A172 (cell line): ENCODE results near the gene OPRM1. TPM values are rescaled to one million over a fixed set of nuclear protein-coding genes. Genes with fewer than 3 reads are reported as not detected.
"Not testable (repeated sequence)": the region's sequence is repeated elsewhere in the genome, so short reads cannot be mapped to it uniquely, and the experiment has no call there.

Experiments
- DNase-seq: peaks from one replicate; pipeline ENCODE4 v3.0.0-alpha.2; 2015; ENCODE audit warnings: low spot score
- total RNA-seq: library from RNA; depleted of rRNA; stranded (reverse); fragments of >200 nt; shearing (Covaris generic); gene quantifications from 2 replicates; pipeline ENCODE4 v1.2.3, GENCODE V29; 2014

Gene OPRM1
- total RNA-seq, 1 experiment from 2014 or later = not detected

GRCh38 chr6:154239392-154239791 lies 200.4 kb downstream of the OPRM1 start:
- DNase-seq = no peak

DNA sequence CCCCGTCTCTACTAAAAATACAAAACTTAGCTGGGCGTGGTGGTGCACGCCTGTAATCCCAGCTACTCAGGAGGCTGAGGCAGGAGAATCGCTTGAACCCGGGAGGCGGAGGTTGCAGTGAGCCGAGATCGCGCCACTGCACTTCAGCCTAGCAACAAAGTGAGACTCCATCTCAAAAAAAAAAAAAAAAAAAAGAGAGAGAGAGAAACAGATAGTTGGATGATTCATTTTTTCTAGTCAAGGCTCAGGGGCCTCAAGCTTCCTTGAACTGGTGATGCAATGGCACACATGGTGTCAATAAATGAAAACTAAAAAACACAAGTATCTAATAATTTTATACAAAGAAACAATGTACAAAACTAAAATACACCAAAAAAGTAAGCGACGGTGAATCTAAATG lies 202.0 kb downstream of the OPRM1 start:
- not testable (repeated sequence) for DNase-seq

- no peak for DNase-seq
Measured at GRCh38 chr6:154241581-154241980, 202.5 kb downstream of the OPRM1 start.

- DNase-seq = no peak
Measured at GRCh38 chr6:154242617-154243357, 203.7 kb downstream of the OPRM1 start.

GRCh38 chr6:154243793-154244750 lies 205.0 kb downstream of the OPRM1 start:
- no peak for DNase-seq

DNA sequence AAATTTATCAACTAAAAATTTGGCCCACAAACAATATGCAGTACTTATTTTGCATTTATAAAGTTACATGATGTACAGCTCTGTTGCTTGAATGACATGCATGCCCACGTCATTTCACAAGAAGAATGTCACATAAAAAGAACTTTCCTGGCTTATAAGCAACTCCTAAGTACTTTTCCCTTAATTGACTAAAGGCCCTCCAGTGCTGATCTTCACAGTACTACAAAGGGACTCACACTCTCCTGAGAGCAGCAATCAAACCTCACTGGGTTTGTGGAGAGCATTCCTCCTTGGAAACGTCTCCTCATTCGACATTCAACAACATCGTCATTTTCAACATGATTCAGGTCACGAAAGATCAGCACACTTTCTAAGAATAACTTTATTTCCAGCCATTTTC lies 206.5 kb downstream of the OPRM1 start:
- DNase-seq = no peak

DNA sequence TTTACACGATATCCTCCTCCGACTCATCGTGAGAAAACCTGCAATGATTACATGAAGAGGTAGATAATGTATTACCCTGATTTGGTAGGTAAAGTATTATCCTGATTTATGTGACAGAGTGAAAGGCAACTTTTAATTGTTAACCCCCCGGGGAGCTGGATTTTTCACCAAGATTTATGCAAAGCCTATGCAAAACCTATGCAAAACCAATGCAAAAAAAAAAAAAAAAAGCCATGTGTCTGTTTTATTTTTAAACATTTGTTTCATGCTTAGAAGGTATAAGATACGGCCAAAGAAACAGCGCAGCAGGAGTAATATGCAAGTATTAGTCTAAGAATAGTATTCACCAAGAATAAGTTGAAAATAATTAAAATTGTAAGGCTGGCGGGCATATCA lies 207.7 kb downstream of the OPRM1 start:
- no peak for DNase-seq

DNA sequence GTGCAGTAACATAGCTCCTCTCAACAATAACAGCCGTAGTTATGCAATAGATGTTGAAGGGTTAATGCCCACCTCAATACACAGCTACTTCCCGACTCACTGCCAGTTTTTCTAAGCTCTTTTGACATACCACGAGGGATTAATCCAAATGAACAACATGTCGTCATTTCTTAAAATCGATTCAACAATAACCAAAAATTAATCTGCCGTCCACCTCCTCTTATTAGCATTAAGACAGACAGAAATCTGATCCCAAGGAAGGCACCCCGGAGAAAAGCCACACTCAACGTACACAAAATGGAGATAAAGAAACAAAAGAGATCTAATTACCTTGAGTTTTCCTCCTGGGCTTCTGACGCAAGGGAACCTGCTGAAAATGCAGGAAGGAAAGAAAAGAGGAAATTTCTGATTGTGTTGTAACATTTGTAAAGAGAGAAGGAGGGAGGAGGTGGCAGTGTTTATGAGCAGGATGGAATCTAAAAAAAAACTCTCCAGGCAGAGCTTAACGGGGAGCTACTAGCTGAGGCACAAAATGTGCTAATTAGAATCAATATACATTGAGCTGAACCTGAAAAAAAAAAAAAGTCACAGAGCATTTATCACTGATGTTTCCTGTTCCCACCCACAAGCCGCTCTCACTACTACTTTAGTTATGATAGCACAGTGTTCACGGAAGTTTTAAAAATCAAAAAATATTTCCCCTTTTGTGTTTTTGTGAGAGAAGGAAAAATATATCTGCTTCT lies 208.2 kb downstream of the OPRM1 start:
- DNase-seq = no peak

DNA sequence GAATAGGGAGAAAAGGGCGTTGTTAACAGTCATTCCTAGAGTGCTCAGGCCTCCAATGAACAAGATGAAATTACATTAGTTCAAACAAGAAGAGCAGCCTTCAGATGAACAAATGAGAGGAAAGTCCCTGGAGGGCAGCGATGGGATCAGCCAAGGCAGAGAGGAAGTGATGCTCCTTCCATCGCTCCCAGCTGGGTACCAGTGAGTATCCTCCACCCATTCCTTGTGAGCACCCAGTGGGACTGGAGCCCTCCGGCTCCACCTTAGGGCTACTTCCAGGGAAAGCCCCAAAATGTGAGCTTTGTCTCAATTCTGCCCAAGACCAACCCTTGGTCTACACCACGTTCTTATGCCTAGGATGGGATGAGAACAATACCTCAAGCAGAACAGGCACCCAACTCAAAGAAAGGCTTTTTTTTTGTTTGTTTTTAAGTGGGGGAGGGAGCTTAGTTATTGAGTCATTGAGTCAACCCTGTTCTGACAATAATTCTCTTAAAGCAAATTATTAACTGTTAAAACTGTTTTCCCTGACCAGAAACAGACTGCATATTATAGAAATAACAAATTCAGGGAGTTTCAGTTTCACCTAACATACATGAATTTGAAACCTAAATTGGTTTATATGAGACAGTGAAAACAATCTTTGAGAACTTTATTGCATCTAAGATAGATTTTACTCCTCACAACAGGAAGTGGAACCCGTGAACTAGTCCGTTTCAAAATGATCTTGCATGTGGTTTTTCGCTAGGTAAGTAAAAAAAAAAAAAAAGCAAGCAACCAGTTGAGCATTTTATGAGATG lies 210.7 kb downstream of the OPRM1 start:
- no peak for DNase-seq

DNA sequence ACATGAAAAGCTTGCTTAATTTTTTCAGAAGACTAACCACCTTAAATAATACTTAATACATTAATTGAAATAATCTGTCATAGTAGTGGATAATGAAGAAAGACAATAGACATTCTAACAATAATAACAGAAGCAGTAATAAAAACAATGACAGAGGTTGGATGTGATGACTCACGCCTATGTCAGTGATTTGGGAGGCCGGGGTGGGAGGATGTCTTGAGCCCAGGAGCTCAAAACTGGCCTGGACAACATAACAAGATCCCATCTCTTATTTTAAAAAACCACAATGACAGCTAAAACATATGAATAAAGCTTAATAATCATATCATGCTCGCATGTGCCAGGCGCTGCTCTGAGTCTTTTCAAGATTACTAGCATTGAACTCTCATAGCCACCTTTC lies 212.1 kb downstream of the OPRM1 start:
- DNase-seq = no peak

GRCh38 chr6:154252678-154253077 lies 213.6 kb downstream of the OPRM1 start:
- no peak for DNase-seq

DNA sequence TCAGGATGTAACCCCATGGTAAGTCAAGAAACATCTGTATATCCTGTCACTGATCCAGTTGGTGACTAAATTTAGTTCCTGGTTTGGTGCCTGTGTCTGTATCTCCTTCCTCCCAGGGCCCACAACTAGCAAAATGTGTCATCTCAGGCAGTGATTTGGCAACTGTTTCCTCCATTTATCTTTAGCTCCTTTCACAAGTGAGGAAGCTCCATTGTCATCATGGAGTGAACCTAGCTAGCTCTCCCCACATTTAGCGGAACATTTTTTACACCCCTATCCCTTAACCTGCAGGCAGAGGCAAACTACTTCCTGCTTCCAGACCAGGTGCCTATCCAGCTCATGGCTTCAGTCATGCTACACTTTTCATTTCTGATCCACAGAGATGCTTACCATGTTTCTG lies 218.0 kb downstream of the OPRM1 start:
- no peak for DNase-seq

DNA sequence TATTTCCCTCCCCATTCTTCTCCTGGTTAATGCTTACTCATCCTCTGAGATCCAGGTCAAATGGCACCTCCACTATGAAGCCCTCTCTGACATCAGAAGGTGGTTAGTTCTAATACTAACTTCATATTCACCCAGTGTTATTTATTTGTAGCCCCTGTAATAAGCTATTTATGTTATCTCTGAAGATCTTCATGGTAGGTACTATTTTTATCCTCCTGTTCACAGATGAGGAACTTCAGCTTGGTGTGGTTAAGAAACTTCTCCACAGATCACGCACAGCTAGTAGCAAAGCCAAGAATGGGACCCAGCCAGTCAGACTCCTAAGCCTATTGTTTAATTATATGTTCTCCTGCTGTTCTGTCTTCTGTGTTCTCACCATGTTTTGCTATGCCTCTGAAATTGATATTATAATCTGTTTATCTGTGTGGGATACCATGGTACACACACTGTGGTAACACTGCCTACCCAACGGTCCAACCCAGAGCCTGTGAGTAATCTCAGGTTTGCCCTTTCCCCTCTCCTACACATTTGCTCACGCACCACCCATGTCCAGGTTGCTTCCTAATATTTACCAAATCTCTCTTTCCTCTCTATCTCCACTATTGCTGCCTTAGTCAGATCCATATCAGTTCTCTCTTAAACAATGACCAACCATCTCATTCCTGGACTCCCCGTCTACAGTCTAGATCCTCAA lies 219.2 kb downstream of the OPRM1 start:
- no peak for DNase-seq

DNA sequence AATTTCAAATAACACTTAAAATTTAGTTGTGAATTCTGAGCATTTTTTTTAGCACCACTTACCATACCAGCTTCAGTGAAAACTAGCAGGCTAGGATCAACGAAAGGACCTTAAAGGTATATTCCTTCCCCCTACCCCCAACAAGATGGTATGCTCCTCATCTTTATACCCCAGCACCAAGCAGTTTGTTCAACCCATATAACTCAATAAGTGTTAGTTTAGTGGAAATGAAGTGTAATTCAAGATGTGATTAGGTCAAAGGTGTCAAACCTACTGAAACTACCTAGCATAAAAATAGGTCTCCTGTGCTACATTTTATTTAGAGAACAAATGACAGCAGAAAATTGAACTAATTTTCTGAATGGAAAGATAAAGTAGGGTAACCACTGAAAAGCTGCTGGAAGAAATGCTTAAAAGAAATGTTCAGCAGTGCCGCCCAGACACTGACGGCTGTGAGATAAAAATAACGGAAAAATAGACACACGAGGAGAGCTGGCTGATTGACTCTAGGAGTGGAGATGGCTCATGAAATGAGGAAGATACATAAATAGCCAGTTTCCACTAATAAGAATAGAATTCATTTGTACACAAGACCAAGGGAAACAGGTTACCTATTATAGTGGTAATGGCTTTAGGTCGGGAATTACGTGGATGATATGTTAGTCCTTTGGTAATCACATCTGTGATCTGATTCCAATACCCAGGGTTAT lies 222.8 kb downstream of the OPRM1 start:
- DNase-seq = no peak

DNA sequence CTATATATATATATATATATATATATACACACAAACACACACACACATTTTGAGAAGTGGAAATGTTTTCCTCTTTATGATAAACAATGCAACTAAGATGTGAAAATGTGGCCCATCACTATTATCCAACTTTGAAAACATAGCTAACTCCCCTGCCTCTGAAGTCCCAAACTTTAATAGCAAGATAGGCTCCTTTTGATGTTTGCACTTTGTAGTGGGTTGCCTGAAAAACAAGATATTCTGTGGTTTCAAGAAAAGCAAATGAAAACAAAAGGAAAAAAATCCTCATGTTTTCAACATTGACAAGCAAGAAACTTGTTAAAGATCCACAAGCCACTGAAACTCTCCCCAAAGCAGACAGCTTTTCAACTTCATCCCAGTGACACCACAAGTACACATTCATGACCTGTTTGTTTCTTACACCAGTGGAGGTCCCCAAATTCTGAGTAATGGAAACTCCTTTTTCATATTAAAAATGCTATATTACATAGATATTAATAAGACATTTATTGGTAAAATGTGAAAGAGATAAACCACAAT lies 227.6 kb downstream of the OPRM1 start:
- DNase-seq = no peak

GRCh38 chr6:154267508-154268106 lies 228.6 kb downstream of the OPRM1 start:
- no peak for DNase-seq

- DNase-seq = no peak
Measured at GRCh38 chr6:154268486-154268885, 229.4 kb downstream of the OPRM1 start.

- DNase-seq = no peak
Measured at GRCh38 chr6:154274168-154274567, 235.1 kb downstream of the OPRM1 start.
